NOMO-1 (cell line): ENCODE data around the gene PCSK7.
"Not testable (repeated sequence)": the region's sequence is repeated elsewhere in the genome, so short reads cannot be mapped to it uniquely, and the experiment has no call there.

Experiments
- DNase-seq, 2 experiments: peaks; one replicate each; lab custom pipeline; 2025; ENCODE audit not compliant: unreplicated experiment in 2 of 2; lab: John Stamatoyannopoulos, UW

Gene PCSK7

GRCh38 chr11:117218133-117218915, 13.5 kb downstream of the PCSK7 start:
- no peak for DNase-seq

GRCh38 chr11:117217141-117218084, 14.5 kb downstream of the PCSK7 start:
- DNase-seq: no peak

- DNase-seq: no peak
These were observed 17.3 kb downstream of the PCSK7 start for GRCh38 chr11:117214404-117215110.

GRCh38 chr11:117212697-117213355, 19.0 kb downstream of the PCSK7 start:
- DNase-seq: no peak

GRCh38 chr11:117210620-117211019, 21.3 kb downstream of the PCSK7 start:
- no peak for DNase-seq

- not testable (repeated sequence) for DNase-seq
These were observed 22.3 kb downstream of the PCSK7 start for GRCh38 chr11:117209351-117210125.

GRCh38 chr11:117208710-117209109, 23.2 kb downstream of the PCSK7 start:
- DNase-seq: not testable (repeated sequence)

- DNase-seq: not testable (repeated sequence)
These were observed 24.4 kb downstream of the PCSK7 start for GRCh38 chr11:117207481-117207880.

GRCh38 chr11:117206859-117207258, 25.0 kb downstream of the PCSK7 start:
- DNase-seq: not testable (repeated sequence)

- DNase-seq: not testable (repeated sequence)
These were observed 25.8 kb downstream of the PCSK7 start for GRCh38 chr11:117206111-117206510.

- DNase-seq: no peak
These were observed 26.6 kb downstream of the PCSK7 start for GRCh38 chr11:117205211-117205818.

- DNase-seq: no peak
These were observed 27.4 kb downstream of the PCSK7 start for GRCh38 chr11:117204283-117205080.

- no peak for DNase-seq
These were observed 28.8 kb downstream of the PCSK7 start for GRCh38 chr11:117203069-117203407.

GRCh38 chr11:117202386-117203068, 29.3 kb downstream of the PCSK7 start:
- no peak for DNase-seq

GRCh38 chr11:117201658-117202305, 30.1 kb downstream of the PCSK7 start:
- no peak for DNase-seq

GRCh38 chr11:117200813-117201657, 30.8 kb downstream of the PCSK7 start:
- DNase-seq: no peak
